ENCODE results near the gene CERK. TPM values are rescaled to one million over a fixed set of nuclear protein-coding genes. Genes with fewer than 3 reads are reported as not detected.

CERK gene
- polyA plus RNA-seq, 10 donors = 16.0 to 31.2 (median 22.0) TPM

DNA sequence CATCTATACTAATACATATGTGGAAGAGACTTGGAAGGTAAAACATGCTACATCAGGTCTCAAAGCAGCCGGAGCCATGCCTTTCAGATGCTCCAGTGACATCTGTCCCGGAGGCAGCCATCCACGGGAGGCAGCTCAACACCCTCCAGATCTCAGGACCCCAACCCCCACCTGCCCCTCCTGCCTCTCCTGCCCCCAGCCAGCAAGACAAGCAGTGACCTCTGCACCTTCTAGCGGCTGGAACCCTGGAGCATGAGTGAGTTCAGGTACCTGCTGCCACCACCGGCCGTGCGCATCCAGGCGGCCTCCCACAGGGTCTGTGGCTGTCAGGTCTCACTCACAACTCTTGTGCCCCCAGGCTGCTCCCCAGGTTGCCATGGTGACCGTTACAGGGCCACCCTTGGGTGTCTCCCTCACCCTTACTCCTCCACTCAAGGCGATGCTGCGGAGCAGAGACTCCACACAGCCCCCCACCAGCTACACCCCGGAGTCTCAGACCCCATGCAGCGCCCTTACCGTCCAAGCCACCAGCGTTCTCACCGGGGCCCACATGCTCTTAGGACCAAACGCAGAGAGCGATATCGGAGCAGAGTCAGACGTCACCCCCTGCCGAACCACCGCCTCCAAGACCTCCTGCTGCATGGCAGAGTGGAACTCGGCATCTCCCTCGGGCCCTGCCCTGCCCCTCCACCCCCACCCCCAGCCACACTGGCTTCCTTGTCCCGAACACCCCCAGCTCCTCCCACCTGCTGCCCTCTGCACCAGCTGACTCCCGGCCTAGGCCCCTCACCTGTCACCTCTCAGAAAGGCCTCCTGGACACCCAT is 34.7 kb downstream of the CERK start:
- no peak for DNase-seq

DNA sequence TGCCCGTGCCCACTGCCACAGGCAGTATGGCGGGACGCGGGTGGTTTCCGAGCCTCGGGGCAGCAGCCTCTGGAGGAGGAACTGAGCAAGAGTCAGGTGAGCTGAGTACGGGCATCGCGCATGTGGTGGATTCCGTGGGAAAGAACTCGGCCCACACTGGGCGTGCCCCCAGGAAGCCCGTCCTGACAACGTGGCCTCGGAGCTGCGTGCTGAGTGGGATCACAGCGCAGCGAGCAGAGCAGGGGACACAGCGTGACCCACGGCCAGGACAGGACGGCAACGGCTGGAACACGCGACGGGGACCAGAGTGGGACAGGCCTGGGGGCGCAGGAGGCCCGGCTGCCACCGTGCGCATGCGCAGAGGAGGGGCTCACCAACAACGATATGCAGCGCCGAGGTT is 36.8 kb downstream of the CERK start:
- DNase-seq = no peak

DNA sequence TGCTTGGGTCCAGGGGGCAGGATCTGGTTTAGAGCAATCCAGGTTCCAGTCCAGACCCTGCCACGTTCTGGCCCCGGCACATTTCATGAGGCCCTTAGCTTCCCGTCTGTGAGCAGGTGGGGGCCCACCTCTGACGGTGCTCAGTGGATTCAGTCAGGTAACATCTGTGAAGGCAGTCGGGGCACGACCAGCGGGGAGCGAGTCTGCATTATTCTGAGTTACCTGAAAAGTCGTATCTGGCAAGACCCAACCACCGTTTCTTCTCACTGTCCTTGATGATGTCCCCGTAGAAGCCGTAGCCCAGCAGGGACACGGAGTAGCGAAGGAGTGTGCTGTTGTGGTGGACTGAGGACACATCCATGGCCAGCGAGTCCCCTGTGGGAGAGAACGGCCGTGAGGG is 39.0 kb downstream of the CERK start:
- DNase-seq = no peak

DNA sequence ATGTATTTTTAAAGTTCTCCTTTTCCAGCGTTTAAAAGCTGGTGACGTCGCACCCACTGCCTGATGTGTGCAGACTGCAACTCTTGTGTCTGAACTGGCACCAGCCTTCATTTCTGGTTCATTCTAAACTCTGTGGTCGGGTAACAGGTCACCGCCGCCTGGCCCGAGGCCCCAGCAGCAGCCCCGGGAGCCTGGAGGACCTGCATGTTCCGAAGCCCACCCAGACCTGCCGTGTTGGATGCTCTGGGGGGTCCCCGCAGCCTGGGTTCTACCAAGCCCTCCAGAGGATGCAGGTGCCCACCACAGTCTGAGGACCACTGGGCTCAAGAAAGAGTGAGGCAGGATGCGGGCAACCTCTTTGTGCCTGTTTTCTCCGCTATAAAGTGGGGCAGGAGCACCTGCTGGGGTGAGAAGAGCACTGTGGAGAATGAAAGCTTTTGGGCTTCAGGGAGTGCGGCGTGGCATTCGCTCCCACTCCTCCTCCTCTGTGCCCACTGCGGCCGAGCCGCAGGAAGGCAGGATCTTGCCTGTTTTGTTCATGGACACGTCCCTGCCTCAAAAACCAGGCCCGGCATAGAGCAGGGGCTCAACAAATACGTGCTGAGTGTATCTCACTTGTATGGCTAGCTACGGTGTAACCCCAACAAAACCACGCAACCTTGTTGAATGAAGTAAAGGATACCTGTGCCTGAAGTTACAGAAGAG is 40.1 kb downstream of the CERK start:
- DNase-seq = no peak

DNA sequence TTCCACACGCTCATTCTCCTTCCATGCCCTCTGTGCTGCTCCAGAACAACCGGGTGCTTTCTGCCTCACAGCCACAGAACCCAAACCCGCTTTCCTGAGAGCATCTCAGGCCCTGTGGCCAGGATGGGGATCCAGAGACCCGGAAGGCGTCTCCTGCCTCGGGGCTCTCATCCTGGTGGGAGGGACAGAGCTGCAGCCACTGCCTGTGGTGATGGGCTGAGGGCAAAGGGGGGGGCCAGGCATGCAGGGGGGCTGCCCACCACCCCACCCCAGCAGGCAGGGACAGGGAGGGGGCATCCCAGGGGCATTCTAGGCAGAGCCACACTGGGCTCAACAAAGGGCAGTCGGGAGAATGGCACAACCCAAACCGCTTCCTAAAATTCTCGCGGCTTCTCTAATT is 41.4 kb downstream of the CERK start:
- no peak for DNase-seq

DNA sequence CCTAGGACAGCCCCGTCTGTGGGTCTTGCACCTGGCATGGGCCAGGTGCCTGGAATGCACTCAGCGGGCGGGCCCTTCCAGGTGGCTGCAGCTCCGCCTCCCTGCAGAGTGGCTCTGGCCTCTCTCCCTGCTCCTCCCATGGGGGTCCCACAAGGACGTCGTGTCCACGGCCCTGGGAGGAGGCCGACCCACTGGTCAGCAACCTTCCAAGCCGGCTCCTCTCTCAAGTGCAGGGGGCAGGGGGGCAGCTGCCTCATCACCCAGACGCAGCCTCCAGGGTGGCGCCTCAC is 41.9 kb downstream of the CERK start:
- no peak for DNase-seq

DNA sequence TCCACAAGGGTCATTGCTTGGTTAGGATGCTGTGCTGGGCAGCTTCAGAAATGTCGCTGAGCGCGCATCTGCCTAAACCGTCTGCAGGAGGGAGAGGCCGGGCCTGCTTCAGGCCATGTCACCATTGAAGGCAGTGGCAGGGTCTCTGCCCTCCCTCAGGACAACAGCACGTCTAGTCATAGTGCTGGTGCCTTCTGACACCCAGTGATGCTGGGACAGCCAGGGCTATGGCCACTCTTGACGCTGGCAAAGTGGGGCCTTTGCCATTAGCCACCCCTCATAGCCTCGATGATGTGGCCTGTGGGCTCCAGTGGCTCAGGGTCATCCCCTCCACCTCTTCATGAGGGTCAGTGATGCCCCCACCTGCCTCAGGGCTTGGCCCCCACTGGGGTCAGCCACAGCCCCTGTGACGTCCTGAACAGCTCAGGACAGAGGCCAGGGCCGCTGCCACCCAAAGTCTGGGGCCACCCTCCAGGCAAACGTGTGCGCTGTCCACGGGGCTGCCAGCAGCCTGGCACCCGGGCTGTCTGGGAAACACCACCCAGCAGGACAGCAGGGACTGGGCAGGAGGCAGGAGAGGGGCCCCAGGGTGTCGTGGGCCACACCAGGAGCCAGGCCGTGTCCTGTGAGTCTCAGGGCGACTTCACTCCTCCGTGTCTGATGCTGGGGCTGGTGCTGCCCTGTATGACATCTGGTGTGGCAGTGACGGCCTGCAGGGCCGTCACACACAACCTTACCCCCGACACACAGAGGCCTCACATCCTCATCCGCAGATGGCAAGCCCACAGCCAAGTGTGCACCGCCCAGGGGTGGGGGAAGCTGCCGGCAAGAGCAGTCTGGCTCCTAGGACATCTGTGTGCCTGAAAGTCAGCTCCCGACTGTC is 42.5 kb downstream of the CERK start:
- DNase-seq = no peak

DNA sequence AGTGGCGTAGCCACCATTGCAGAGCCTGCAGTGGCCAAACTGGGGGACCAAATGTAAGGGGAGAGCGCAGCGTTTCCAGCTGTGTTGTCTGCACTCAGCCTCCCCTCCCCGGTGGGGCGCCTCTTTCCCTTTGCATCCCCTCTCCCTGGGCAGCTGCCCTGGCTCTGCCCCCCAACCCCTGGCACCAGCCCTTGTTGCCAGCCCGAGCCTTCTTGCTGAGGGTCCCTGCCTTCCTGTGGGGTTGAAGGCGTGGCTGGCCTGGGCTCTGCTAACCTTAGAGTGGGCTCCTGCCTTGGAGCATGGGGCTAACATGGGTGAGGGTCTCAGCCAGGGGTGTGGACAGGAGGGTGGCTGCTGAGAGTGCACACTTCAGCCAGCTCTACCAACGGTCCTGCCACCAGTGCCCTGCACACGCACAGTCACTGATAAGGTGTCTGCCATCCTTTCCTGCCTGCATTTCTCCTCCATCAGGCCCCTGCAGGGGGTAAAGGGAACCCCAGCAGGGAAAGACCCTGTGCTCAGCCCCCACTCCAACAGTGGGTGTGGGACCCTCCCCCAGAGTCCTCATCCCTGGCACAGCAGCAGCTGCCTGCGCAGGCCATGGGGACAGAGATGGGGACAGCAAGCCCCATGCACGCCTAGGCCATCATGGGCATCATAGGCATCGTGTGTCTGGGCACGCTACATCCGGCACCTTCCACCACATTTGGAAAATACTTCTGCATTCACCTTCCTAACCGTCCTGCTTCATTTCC is 43.5 kb downstream of the CERK start:
- DNase-seq = no peak

DNA sequence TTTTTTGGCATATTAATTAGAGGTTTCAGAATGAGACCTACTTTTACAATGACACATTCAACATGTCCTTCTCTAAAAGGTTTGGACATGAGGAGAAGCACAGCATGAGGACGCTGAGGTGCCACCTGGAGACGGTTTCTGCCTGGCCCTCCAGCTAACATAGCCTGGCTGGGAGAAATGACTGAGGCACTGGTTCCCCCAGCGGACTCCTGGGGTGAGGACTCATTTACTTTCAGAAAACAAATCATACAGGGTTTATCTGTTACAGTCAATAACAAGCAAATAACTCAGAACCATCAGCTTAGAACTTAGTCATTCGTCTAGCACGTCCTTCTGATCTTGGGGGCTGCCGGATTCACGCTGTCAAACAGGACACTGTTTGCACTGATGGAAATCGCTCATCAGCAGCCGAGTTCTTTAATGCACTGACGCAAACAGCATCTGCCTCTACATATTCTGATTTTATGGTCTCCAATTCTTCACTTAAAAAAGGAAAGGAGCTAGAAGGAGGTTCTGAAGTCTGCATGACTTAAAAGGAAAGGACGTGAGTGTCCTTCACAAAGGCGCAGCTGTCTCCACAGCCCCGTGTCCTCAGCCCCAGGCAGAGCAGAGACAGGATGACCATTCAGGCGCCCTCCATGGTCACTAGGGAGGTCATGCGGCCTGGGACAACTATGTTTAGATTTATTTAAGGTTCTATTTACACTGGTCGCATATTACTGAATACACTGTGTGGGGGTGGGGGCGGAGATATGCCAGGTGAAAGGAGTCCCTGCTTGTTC is 44.2 kb downstream of the CERK start:
- DNase-seq = no peak

DNA sequence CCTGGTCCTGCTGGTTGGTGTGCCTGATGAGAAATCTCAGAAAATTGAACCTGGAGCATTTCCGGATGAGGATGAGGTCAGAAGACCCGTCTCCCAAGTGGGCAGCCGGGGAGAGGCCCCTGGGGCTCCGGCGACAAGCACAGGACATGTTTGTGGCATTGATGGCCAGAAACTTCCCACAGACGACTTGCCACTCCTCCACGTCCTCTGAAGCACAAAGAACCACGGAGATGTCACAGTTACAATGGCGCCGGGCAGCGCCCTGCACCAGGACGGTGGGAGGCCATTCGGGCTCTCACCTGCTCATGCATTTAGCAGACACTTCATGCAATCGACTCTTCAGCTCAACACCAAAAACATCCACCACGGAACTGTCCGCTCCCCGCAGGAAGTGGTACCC is 46.5 kb downstream of the CERK start:
- DNase-seq = no peak

DNA sequence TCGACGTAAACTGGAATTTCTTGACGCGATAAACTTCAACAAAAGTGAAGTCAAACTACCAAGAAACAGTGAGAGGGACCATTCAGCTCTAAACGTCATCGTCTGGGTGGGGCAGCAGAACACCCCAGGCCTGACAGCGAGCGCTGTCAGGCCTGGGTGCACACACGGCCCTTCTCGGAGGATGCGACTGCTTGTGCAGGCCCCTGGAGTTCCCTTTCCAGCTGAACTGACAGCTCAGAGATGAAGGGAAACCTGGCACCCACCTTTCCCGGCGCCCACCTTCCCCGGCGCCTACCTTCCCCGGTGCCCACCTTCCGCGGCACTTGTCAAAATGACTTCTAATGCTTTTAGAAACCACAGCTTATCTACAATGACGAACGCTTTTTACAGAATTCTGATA is 47.9 kb downstream of the CERK start:
- no peak for DNase-seq

DNA sequence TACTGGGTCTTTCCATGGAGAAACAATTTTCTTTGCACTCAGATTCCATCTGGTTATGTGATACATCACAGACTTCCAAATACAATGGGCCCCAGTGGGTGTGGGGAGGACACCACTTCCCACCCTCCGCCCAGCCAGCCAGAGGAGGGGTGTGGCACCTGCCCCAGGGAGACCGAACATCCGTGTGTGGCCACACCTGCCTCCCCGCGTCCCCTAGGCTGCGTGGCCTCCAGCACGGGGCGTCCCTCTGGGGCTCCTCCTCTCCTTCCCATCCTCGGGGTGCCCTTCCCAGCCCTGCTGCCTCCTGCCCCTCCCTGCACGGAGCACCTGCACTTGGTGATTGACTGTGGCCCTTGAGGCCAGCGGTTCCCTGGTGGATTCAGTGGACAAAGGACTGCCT is 49.1 kb downstream of the CERK start:
- no peak for DNase-seq

DNA sequence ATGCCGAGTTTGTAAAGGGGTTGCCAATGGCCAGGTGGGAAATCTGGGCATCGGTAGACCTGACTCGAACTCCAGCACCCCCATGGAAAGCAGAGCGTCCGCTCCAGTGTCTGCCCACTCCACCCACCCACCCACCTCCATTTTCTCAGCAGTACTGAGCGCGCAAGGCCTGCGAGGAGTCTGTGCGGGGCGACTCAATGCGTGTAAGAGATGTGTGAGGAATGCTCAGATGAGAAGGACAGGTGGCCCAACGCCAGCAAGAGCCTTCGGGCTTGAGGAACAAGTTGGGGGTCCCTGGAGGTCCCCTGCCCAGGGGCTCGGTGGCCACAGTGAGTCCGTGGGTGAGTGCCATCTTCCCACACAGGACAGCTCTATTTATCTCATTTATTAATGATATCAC is 50.6 kb downstream of the CERK start:
- no peak for DNase-seq

DNA sequence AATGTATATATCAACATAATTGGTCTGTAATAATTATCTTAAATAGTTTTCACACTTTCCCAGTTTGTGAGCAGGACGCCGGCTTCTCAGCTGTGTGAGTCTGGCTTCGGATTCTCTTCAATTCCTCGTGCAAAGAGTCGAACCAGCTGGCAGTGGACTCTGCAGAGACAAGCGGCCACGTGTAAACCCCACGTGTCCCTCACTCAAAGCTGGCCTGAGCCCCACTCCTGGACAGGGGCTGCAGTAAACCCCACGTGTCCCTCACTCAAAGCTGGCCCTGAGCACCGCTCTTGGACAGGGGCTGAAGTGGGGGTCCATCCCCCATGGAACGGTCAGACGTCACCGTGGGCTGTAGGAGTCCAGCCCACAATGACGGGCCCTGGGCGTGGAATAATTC is 51.0 kb downstream of the CERK start:
- no peak for DNase-seq

DNA sequence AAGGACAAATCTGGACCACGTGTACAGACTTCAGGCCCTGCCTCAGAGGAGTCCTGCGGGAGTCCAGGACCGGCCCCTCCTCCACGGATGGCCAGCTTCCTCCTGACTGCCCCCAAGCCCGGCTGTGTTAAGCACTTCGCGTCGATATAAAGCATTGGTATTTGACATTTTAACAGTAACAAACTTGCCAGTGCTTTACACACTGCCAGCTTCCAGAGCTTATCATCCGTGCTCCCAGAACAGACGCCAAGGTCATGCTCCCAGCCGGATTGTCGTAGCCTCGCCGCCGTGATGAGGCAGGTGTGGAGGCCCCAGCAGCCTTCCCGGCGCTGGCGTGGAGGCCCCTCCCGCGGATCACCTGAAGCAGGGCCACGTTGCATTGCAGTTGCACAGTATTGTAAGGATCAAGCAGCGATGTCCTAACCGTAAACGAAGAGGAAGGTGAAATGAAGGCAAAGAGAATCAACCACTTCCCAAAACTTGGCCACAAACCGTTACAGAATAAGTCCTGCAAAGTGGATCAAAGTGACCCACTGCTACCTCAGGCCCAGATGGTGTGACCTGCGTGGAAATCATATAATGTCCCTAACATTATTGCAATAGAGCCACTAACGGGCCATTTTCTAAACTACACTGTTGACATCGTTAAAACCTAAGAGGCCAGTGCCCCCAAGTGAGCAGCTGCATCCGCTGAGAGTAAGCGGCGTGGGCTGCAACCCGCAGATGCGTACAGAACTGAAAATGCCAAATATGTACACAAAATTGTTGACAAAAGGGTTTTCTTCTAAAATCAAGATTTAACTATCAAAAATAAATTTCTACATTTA is 51.6 kb downstream of the CERK start:
- no peak for DNase-seq

DNA sequence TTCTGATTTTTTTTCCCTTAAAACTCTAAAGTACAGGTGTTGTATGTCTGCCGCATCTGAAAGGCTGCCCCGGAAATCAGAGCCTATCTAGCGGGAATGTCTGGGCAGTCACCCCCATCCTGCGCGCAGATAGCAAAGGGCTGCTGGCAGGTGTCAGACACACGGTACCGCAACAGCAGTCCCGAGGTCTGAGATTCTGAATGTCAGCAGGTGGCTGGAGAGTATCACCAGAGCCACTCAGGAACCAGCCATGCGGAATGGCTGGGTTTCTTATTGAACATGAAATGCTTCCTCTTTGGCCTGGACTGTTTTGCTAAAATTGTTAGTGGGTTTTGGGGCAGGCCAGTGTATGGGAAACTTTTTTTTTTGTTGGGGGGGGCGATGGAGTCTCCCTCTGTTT is 53.3 kb downstream of the CERK start:
- DNase-seq = no peak

DNA sequence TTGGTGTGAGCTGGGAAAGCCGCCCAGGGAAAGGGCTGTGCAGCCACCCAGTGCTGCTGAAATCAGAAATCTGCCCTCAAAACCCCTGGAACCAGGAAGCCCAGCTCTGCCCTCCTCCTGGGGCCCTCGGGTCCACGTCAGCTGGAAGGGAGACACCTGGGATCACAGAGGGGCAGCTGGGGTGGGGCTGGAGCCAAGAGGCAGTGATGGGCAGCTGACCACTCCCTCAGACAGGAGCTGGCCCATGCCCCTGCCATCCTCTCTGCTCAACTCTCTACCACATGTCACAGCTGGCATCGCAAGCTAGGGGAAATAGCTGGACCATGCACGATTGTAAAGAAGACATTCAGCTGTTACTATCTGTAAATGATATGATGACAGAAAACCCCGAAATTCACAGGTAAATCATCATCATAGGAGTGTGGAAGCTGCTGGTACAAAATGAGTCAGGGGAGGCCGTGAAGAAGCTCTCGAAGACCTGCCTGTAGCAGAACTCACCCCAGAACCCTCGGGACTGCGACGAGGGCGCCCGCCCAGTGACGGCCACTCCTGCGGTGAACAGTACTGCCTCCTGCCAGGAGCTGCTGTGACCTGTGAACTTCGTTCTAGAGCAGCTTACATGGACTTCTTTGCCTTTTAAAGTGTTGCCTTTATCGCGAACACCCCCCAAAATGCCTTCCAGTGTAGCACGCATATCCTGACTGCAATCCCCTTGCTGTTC is 55.9 kb downstream of the CERK start:
- no peak for DNase-seq

DNA sequence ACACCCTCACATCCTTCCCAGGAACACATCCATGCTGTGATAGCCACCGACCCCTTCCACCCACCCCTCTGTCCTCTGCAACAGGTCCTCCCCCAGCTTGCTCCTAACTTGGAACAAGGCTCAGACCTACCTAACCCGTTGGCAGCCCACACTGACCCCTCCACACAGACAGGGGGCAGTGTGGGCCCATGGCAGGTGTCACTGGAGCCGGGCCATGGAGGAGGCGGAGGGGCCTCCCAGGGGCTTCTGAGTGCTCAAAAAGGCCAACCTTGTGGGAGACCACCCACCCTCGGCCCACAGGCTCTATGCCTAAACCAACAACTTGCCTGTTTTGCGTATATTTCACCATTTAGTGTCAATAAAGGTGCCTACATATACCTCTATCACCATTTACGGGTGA is 57.0 kb downstream of the CERK start:
- no peak for DNase-seq

DNA sequence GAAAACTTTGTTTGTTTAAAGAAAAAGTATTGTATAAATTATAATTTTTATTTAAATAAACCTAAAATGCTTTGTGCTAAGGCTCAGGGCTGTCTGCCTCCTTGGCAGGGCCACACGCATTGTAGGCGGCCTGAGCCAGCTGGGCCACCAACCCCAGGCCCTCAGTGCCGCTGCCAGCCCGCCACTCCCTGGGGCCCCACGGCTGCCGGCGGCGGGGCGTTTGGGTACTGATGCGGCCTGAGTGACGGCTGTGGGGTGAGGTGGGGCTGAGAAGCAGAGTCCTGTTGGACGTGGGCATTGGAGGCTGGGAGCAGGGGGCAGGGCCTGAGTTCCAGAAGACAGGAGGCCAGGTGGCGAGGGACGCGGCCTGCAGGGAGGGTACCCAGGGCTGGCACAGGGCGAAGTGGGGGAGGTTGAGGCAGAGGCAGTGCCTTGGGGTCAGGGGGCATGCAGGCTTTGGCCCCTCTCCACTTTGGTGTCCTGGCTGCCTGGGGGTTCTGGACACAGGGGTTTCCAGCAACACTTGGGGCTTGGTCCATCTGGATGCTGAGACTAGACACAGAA is 58.3 kb downstream of the CERK start:
- no peak for DNase-seq
